GM19193 (cell line): ENCODE results near the gene MYH1.

ENCODE experiments used
- POLR2A ChIP-seq: IDR thresholded peaks from 4 replicates; pipeline ENCODE4 v1.6.1; 2011; ENCODE audit not compliant: insufficient read depth, insufficient read length; ENCODE audit errors: extremely low read depth

The MYH1 gene

DNA sequence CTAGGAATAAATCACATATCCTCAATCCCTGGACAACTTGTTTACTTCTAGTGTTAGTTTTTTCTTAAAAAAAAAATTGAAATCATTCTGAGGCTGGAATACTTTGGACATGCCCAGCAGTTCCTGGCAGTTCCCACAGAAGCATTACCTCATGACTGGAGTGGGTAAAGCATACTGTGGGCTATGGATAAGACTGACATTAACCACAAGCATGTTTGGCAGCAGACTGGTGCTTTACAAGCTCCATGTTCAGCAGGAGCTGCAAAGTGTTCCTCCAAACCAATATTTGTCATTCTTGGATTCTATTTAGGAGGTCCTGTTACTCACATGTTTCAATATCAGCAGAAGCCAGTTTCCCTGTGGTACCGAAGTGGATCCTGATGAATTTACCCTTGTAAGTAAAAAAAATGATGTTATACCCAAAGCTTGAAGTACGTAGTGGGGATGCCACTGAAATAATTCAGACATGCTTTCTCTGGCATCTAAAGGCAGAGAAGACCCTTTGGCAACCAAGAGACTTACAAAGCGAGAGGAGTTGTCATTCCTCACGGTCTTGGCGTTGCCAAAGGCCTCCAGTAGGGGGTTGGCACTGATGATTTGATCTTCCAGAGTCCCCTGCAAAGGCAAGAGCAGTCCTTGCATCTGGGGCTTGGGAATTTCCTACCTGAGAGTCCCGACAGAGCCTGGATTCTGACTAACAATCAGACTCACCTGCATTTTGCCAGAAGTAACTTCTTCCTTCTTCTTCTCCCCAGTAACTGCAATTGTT, 4.9 kb downstream of the MYH1 start:
- TF ChIP-seq POLR2A, result no peak

GRCh38 chr17:10512856-10513255, 5.5 kb downstream of the MYH1 start:
- TF ChIP-seq POLR2A, result no peak

- no peak for TF ChIP-seq POLR2A
Observed at GRCh38 chr17:10499950-10500349, 18.4 kb downstream of the MYH1 start.

GRCh38 chr17:10492004-10492403, 26.3 kb downstream of the MYH1 start:
- TF ChIP-seq POLR2A, result no peak

GRCh38 chr17:10482252-10482651, 36.1 kb downstream of the MYH1 start:
- TF ChIP-seq POLR2A, result no peak

GRCh38 chr17:10477701-10478100, 40.6 kb downstream of the MYH1 start:
- TF ChIP-seq POLR2A, result no peak

- TF ChIP-seq POLR2A, result no peak
Observed at GRCh38 chr17:10474536-10474935, 43.8 kb downstream of the MYH1 start.

DNA sequence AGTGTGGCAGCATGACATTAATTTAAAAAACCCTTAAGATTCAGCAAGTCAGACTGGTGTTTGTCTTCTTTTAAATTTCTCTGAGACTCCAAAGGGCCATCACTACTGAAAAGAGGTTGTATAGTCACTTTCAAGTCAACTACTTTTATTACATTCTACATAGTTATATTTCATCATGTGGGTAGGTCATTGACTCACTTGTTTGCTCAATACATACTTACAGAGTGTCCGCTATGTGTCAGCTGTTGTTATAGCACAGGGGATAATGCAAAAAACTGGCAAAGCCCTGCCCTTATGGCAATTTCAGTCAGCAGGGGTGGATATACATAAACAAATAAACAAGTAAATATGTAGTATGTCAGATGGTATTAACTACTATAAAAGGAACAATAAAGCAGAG, 46.5 kb downstream of the MYH1 start:
- no peak for TF ChIP-seq POLR2A

- TF ChIP-seq POLR2A, result no peak
Observed at GRCh38 chr17:10469459-10469858, 48.9 kb downstream of the MYH1 start, which contains the start of gene MYH4. TSS of gene MYH4 (minus strand) at chr17:10469559. CDS start at chr17:10466745, 2,814 bp downstream.

GRCh38 chr17:10463402-10463801, 54.9 kb downstream of the MYH1 start:
- TF ChIP-seq POLR2A, result no peak

DNA sequence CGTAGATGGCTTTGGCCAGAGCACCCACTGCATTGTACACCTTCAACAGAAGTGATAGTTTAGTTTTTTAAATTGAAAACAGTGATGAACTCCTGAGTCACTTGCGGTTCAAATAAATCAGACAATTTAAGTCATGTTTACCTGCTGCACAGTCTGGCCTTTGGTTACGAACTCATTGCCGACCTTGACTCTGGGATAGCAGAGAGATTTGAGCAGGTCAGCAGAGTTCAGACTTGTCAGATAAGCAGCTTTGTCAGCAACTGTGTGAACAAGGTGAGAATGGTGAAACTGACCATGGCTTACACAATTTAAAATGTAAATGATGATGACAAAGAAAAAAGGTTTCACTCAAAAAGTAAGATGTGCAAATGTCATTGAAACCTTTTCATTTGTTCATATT, 58.3 kb downstream of the MYH1 start:
- no peak for TF ChIP-seq POLR2A

DNA sequence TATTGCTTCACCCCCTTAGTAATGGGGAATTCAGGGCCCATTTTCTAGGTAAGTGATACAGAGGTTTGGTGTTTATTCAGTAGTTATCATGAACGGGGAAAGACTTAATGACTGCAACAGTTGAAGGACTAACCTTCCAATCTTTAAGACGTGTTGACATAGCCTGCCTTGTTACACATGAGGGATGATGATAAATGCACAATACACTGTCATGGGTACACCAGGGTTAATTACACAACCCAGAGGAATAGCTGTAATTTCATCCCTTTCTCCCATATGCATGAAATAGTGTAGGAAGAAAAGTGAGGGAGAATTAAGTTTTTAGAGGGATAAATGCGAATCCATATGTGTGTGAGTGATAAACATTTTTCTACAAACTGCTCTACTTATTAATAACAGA, 59.6 kb downstream of the MYH1 start:
- no peak for TF ChIP-seq POLR2A

DNA sequence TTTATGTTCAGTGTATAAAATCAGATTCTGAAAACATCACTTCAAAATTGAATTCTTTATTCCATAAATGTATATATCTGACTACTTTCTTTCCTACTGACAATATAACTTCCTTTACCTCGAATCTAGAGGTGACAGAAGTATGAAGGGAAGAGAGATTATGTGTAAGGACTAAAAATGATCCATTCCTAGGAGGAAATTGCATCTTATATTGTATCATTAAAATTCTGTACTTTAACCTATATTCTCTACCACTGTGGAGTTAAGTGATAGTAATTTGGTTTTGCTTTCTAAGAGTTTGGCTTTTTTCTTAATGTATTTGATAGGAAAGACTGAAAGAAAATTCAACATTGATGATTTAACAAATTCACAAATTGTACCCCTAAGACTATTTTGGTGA, 60.4 kb downstream of the MYH1 start:
- no peak for TF ChIP-seq POLR2A

GRCh38 chr17:10447026-10447931, 71.1 kb downstream of the MYH1 start:
- TF ChIP-seq POLR2A, result no peak
